T-helper 1 cell (primary cell): ENCODE measurements around the gene GOLGA6D.
"Not testable (repeated sequence)": the region's sequence is repeated elsewhere in the genome, so short reads cannot be mapped to it uniquely, and the experiment has no call there.

ENCODE experiments used
- DNase-seq, 5 donors: peaks; one replicate each; pipeline ENCODE4 v3.0.0-alpha.2; 2012 to 2020
- total RNA-seq, 4 donors: gene quantifications; one replicate each; lab custom pipeline; 2026; lab: John Stamatoyannopoulos, UW

The GOLGA6D gene, protein sequence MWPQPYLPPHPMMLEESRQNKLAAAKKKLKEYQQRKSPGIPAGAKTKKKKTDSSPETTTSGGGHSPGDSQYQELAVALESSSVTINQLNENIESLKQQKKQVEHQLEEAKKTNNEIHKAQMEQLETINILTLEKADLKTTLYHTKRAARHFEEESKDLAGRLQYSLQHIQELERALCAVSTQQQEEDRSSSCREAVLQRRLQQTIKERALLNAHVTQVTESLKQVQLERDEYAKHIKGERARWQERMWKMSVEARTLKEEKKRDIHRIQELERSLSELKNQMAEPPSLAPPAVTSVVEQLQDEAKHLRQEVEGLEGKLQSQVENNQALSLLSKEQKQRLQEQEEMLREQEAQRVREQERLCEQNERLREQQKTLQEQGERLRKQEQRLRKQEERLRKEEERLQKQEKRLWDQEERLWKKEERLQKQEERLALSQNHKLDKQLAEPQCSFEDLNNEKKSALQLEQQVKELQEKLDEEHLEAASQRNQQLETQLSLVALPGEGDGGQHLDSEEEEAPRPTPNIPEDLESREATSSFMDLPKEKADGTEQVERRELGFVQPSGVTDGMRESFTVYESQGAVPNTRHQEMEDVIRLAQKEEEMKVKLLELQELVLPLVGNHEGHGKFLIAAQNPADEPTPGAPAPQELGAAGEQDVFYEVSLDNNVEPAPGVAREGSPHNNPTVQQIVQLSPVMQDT
- 0 reads per million in 4 donors for total RNA-seq

DNA sequence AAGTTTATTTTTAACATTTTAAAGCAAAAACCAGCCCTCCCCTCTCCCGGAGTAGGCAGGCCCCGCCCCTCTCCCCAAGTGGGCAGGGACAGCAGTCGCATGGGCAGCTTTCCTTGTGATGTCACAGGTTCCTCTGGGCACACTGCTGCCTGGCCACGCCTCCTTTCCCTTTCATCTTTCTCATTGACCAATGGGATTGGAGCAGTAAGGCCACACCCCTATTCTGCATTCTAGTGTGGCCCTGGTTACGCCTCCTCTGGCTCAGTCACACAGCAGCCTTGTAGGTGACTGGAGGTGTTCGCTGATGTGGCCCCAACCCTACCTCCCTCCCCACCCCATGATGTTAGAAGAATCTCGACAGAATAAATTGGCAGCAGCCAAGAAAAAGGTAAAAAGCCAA, at the start of gene GOLGA6D:
GOLGA6D (plus strand) TSS at position 264 of the 400 bp plus-strand sequence; CDS start at position 305, 41 bp downstream.
- not testable (repeated sequence) for DNase-seq

DNA sequence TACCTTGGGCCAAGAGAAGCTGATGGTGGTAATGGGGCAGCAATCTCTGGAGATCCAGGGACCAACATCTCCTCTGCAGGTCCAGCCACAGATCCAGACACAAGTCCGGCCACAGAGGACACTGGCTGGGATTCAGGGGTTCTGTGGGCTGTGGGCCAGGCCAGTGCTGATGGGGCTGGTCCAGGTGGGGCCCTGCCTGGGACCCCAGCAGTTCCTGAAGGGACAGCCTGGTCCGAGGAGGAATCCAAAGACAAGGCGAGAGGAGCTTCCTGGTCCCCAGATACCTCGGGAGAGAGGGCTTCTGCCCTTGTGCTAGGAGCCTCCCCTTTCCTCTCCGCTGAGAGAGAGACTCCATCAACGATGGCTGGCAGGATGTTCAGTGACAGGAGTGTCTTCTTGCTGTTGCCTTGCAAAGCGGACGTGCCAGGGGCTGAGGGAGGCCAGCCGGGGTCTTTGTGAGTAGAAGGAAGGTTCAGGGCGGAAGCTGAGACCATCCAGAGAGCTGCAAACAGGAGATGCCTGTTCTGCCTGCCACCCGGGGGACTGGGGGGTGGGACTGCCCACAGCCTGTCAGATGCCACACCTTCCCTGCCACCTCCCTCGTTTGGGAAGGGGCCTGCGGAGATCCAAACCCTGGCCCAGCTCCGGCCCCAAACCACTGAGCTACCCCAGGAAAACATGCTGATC, 49.0 kb upstream of the GOLGA6D start:
- DNase-seq = no peak

DNA sequence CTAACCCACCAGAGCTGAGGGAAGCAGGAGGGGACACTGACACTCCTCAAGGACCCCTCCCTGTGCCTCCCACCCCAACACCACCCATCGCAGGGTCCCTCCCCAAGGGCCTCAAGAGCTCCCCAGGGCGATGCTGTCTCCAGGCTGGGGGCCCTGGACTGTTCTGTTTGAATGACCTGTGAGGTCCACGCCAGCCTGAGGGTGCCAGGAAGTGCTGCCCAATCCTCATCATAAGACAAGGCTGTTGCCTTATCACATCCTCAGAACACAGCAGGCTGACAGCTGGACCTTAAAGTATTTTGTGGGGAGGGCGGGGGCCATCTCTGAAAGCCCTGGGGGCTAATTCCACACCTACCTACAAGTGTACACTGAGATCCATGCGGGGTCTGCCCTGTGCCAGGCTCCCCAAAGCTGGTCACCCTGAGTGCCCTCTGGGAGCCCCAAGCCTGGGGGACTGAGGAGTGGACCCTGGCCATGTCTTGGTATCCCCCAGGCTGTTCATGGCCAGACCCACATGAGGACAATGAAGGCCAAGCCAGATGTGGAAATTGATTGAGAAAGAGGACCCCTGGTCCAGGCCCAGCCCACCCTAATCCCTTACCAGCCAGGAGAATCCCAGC, 48.3 kb upstream of the GOLGA6D start:
- DNase-seq = no peak

DNA sequence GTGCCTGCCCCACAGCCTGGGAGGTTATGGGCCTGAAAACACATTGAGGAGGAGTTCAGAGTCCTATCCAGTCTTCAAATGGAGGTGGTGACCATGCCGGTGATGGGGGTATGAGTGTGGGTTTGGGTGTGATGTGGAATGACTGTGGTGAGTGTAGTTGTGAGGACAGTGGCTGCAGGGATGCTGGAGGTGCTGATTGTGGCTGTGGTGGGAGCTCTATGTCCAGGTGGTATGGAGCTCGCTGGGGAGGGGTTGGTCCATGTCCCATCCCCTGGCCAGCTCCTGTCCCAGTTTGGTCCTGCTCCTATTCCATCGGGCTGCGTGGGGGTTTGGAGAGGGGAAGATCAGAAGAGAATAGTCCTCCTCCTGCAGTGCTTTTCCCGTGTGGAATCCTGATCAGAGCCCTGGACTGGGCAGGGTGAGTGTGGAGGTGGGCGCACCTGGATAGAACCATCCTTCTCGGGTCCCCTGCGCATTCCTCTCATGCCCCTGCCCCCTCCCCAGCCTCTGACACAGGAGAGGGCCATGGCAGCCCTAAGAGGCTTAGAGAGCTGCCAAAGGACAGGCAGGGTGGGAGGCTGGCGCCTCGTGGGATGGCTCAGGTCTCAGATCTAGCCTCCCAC, 47.5 kb upstream of the GOLGA6D start:
- no peak for DNase-seq

DNA sequence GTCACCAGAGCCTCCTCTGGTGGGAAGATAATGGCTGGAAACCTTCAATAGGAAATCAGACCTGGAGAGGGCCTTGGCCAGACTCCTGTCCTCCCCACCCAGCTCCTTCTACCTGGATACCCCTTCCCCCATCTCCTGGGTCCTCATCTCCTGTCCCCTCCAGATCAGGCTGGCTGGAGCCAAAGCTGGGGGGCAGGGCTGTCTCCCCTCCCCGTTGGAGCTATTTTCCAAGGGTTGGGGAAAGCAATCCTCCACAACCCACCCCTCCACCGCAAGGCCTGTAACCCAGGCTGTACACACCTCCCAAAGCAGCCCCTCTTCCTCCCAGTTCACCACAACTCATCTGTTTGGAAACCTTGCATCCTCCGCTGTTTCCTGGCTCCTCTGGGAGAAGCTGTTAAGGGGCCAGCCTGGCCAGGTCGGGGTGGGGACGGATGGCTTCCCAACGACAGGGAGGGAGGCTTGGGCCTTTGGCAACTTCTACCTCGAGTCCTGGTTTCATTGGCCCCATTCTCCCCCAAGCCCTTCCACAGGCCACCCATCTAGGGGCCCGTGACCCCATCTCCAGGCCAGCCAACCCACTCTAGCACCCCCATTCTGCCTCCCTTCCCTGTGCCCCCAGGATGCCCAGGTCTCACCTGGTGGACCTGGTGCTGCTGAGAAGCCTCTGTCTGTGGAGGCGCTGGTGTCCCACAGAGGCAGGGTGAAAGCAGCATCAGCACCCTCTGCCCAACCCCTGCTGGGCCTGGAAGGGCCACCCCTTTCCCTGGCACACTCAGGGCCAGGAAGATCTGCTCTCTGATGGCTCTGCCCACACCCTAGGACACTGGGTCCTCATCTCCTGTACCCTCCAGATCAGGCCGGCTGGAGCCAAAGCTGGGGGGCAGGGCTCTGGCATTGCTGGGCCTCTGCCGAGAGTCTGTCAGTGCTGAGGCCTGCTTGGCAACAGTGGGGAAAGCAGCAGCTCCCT, 46.6 kb upstream of the GOLGA6D start:
- no peak for DNase-seq

DNA sequence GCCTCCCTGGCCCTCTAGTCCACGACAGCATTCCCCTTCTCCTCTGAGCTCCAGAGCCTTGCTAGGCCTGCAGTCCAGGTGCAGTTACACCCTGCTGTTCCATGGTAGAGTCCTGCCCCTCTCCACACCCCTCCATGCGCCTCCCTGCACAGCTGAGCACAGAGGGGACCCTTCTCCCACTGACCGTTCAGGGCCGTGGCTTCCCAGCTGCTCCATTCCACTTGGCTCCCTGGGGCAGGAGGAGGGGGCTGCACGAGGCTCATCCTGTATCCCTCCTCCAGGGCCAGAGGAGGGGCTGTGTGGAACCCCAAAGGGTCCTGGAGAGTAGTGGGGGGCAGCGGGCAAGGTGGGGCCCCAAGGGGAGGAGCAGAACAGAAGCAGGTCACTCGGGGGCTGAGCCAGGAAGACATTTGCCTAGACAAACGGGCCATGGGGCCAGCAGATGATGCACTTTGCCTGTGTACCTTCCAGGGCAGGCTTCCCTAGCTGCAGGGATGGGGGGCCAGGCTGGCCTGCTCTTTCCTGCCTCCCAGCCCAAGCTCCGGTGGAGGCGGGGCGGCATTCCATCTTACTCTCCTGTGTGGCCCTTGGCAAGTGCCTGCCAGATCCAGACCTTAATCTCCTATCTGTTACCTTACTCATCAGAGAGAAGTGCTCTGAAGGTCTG, 45.2 kb upstream of the GOLGA6D start:
- no peak for DNase-seq

DNA sequence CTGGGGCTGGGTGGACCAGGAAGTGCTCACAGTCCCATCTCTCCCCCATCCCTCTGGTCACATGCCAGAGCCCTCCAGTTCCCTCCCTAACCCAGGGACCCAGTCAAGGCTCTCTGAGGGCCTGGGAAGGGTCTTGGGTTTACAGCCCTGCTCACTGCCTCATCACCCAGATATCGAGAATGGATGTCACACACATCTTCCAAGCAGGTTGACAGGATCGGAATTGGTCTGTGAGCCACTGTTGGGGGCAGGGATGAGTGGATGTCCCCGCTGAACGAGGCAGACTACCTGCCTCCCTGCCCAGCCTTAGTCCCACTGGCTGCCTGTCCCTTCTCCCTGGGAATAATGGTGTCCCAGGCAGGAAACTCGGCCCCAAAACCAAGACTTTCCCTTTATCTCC, 44.5 kb upstream of the GOLGA6D start:
- DNase-seq = no peak

DNA sequence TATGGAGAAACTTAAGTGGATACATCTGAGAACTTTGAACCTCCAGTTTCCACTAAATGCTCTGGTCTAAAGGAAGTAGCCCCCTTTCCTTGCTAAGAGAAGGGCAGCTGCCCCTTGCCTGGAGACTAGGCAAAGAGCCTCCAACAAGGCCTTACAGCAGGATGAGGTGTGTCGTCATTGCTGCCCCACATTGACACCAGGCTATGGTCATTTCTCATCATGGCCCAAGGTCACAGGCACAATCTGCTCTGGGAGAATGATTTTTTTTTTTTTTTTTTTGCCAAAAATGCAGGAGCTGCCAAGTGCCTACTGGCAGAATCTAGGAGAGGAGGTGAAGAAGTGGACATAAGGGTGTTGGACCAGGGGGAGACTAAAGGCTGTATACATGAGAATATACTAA, 36.9 kb upstream of the GOLGA6D start:
- DNase-seq = not testable (repeated sequence)

DNA sequence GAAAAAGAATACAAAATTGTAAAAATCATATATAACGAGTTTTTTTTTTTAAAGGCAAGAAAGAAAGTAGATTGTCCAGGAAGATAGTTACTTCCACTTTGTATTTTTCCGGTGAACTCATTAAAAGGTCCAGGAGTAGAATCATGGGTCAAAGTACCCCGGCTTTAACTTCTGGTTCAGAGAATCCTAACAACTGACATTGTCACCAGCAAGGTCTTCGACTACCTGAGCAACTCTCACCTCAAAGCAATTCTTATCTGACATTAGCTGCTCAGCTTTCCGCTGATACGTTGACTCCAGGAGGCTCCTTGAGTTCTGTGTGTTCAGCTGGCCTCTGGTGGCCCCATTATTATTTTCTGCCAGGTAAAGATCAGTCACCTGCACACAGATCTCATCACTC, 33.6 kb upstream of the GOLGA6D start:
- not testable (repeated sequence) for DNase-seq

DNA sequence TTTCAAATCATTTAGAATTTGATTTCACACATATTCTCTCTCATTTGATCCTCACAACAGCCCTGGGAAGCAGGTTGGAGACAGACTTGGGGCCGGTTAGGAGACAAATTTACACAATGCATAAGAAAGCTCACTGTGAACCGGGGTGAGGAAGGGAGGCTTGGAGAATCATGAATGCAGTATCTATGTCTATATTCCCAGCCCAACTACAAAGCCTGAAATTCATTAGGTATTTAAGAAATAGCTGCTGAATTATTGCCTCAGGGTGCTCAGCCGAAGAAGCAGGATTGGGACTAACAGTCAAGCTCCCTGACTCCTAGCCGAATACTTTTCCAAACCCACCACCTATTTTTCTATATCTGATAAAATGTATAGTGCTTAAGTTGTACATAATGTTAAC, 32.9 kb upstream of the GOLGA6D start:
- no peak for DNase-seq

DNA sequence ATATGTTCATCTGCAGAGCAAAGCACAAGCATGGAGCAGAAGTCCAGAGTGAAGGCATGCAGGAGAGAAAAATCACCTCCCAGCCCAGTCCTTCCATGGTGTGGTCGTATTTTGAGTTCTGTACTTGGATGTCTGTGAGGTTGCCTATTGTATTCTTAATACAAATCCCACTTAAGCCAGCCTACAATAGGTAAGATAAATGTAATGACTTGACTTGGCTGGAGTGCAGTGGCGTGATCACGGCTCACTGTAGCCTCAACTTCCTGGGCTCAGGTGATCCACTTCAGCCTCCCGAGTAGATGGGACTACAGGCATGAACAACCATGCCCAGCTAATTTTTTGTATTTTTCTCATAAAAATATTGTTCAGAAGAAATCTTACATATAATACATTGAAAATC, 31.3 kb upstream of the GOLGA6D start:
- DNase-seq = not testable (repeated sequence)

DNA sequence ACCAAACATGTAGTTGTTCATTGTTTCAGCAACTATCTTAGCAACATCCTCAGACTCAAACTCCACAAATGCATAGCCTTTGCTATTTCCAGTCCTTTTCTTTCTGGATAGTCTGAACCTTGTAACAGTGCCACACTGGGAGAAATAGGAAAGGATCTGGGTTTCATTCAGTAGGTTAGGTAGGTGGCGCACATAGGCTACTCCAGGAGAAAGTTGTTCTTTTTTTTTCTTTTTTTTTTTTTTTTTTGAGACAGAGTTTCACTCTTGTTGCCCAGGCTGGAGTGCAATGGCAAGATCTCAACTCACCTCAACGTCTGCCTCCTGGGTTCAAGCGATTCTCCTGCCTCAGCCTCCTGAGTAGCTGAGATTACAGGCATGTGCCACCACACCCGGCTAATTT, 30.4 kb upstream of the GOLGA6D start:
- not testable (repeated sequence) for DNase-seq

DNA sequence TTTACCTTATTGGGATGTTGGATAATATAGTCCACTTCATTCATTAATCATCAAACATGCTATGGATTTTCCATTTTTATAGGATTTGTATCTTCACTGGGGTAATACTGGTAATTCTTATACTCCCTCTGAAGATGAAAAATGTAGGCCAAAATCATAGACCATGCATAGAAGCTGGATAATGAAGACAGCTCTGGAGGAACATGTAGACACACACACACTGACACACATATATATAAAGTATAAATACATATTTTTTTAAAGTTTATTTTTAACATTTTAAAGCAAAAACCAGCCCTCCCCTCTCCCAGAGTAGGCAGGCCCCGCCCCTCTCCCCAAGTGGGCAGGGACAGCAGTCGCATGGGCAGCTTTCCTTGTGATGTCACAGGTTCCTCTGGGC, 24.6 kb upstream of the GOLGA6D start, which contains the start of gene GOLGA6C:
GOLGA6C (plus strand) TSS at position 301 of the 400 bp plus-strand sequence. CDS start 265 bp downstream, outside the sequence.
- DNase-seq = not testable (repeated sequence)

DNA sequence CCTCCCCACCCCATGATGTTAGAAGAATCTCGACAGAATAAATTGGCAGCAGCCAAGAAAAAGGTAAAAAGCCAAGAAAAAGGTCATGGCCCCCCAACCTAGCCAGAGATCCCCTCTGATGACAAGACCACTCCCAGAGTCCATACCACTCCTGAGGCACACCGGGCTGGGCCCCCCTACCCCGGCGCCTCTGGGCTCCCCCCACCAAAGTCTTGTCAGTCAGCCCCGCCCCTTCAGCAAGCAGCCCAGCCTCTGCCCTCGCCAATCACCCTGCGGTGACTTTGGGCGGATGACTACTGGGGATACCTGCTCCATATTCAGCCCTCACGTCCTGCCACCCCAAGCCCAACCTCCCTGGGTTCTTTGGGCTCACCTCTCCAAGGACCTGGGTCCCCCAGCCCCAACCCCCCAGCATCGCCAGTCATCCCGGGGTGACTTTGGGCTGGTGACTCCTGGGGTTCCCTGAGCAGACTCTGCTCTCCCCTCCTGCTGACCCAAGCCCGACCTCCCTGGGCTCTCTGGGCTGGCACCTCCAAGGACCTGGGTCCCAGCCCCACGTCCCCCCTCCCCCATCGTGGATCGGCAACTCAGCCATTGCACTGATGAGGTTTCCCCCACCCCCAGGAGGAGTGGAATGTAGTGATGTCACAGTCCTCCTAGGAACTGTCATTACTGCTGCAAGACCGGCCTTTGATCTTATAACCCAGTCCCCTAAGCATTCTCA, 23.9 kb upstream of the GOLGA6D start:
- DNase-seq = not testable (repeated sequence)

DNA sequence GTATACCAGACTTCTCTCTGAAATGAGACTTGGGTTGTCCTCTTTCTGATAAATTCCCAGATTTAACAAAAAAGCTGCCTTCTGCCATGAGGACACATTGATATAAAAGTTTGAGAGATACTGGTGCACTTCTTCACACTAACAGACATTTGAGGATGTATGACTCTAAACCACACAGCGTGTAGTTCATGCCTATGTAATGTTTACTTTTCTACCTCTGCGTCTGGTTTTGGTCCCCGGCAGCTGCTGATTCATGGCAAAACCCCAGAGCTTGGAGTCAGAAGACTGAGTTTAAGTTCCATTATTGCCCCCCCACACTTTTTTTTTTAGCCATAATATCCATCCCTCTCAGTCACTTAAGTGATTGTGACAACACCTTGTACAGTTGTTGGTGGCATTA, 22.8 kb upstream of the GOLGA6D start:
- not testable (repeated sequence) for DNase-seq

DNA sequence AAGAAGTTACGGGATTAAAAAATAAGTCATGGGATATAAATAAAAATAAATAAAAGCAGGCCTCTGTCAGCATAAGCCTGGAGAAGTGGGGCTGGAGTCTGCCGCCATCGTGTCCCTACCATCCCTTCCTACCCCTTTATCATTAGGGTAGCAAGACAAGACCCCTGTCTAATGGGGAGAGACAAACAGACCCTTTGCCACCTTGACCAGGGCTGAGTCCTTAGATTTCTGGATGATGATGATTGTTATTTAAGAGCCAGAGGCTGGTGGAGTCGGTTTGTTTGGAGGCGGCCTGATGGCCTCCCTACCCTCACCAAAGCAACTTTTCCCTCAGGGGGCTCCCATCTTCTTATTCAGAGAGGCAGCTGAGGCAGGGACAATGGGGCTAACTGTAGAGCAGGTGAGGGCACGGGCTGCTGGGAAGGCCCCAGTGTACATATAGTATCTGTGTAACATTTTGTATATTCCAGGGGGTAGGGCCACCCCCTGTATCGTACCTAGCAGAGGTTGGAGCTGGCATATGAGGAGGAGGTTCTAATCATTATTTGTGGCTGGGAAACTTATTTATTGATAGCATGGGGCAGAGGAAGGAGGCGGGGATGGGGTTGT, 8.8 kb upstream of the GOLGA6D start:
- DNase-seq = not testable (repeated sequence)

DNA sequence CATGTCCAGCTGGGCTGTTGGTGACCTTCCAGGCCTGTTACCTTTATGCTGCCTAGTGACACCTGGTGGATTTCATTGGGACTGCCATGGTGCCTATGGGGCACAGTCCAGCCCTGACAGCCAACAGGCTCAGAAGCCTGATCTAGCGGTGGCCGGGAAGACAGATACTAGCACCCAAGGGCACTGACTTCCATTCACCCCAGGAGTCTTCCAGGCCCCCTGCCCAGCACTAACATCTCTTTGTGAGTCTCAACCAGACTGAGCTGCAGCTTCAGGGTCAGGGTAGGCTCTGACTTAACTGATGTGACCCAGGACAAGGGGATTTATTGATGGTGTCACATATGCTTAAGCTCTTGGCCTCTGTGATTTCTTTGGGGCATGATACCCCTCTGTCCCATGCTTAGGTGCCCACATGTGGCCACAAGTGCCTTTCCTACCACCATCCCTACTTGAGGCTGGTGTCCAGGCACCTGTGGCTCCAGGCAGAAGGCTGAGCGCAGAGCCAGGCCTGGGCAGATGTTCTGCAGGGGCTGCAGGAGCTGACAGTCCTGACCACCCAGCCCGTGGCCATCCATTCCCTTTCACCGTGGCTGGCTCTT, 8.0 kb upstream of the GOLGA6D start:
- peak in 4 of 5 donors; percentile 10 to 45 (median 20) for DNase-seq

DNA sequence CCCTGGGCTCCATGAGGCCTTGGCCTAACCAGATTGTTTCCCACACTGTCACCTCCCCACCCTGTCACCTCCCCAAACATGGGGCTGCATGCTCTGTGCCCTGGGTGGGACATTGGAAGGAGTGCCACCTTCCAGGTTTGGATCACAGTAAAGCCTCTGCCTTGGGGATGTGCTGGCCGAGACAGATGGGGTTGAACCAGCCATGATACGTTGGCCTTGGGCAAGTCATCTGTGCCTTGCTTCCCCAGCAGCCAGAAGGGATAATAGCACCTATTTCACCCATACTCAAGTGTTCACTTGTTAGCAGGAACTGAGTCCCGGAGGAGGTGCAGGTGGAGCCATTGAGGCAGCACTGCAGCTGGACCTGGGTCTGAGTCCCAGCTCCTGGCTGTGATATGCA, 7.0 kb upstream of the GOLGA6D start:
- not testable (repeated sequence) for DNase-seq

DNA sequence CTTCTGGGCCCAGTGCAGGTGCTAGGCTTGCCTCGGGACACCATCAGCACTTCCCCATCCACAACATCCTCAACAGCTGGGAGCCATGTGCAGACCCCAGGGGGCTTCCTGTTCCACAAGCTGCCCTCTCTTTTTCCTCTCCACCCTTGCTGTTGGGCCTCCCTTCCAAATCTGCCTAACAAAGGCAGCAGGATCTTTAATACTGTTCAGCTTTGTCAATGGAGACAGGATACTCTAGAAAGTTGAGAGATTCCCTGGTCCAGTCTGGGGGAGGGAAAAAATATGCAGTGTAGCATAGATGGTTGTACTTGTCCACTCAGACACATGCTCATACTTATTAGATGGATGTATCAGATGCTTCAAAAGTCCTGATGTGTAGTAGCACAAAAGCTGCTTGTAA, 4.1 kb upstream of the GOLGA6D start:
- not testable (repeated sequence) for DNase-seq
